T-helper 9 cell (primary cell): Measurements from ENCODE around the gene TTBK2.
"Not testable (repeated sequence)": the region's sequence is repeated elsewhere in the genome, so short reads cannot be mapped to it uniquely, and the experiment has no call there.

Experiments used
- DNase-seq: peaks from one replicate; pipeline ENCODE4 v3.0.0-alpha.2; 2020

The TTBK2 gene

GRCh38 chr15:42820811-42821210 is 99.8 kb downstream of the TTBK2 start:
- DNase-seq: no peak

DNA sequence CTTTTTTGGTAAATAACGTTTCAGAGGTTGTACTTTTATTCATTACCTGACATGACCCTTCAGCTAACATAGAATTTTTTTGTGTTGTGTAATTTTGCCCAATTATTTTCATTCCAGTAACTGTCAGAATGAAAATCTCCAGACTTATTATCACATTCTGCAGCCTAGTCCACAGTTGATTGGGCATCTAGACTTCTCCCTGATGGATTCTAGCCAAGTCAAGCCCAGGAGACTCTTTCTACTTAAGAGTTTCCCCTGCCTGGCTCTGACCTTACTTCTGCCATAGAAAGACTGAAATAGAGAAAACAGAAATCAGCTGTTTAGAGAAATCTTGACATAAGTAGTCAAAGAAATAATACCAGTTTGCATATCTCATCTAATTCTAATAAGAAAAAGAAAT is 100.8 kb downstream of the TTBK2 start:
- no peak for DNase-seq

- DNase-seq: no peak
Observed at GRCh38 chr15:42811433-42811832, 109.1 kb downstream of the TTBK2 start.

DNA sequence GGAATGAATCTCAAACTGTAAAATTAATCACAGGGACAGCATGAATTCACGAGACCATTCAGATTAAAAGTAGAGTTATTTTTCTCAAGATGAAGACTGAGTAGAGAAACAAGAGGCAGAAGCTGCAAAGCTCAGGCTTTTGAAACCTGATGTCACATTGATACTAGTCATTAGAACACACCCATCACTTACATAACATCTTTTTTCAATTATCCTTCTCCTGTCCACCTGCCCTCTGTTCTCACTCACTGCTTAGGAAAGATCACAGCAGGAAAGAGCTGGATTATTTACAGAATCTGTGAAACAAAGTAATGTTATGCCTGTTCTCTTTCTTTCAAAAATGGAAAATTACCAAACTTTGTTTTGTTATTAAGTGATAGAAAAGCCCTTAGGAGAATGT is 111.7 kb downstream of the TTBK2 start:
- no peak for DNase-seq

- no peak for DNase-seq
Observed at GRCh38 chr15:42805266-42805665, 115.3 kb downstream of the TTBK2 start.

- no peak for DNase-seq
Observed at GRCh38 chr15:42804739-42805138, 115.8 kb downstream of the TTBK2 start.

GRCh38 chr15:42803436-42803835 is 117.1 kb downstream of the TTBK2 start:
- no peak for DNase-seq

GRCh38 chr15:42802168-42802567 is 118.4 kb downstream of the TTBK2 start:
- DNase-seq: no peak

DNA sequence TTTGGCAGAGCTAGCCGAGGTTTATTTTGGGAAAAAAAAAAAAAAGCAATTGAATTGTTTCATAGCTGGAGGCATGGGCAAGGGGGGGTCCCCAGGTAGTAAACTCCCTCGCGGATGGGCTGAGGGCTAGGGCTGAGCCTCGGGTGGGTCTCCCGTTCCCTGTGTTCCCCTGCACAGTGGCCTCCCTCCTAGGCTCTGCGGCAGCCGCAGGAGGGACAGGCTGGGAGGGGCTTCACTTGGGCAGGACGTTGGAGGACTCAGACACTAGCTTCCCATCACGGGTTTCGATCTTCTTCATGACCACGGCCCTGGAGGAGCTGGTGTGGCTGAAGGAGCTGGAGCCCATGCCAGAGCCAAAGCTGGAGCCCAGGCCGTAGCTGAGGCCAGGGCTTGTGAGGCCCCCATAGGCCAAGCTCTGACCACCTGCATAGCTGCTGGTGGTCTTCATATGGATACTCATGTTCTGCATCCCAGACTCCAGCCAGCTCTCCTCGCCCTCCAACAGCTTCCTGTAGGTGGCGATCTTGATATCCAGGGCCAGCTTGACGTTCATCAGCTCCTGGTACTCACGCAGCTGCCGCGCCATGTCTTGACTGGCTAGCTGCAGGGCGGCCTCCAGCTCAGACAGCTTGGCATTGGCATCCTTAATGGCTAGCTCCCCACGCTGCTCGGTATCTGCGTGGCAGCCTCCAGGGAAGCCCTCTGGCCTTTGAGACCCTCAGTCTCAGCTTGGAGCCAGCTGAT is 119.7 kb downstream of the TTBK2 start:
- DNase-seq: no peak

DNA sequence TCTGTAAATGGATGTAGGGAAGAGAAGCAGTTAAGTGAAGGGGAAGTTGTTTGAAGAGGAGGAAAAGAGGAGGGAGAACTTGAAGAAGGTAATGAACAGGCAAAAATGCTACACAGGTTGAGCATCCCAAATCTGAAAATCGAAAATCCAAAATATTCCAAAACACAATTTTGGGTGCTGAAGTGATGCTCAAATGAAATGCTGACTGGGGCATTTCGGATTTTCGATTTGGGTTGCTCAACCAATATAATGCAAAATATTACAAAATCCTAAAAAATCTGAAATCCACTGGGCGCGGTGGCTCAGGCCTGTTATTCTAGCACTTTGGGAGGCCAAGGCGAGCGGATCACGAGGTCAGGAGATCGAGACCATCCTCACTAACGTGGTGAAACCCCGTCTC is 121.8 kb downstream of the TTBK2 start:
- DNase-seq: no peak

DNA sequence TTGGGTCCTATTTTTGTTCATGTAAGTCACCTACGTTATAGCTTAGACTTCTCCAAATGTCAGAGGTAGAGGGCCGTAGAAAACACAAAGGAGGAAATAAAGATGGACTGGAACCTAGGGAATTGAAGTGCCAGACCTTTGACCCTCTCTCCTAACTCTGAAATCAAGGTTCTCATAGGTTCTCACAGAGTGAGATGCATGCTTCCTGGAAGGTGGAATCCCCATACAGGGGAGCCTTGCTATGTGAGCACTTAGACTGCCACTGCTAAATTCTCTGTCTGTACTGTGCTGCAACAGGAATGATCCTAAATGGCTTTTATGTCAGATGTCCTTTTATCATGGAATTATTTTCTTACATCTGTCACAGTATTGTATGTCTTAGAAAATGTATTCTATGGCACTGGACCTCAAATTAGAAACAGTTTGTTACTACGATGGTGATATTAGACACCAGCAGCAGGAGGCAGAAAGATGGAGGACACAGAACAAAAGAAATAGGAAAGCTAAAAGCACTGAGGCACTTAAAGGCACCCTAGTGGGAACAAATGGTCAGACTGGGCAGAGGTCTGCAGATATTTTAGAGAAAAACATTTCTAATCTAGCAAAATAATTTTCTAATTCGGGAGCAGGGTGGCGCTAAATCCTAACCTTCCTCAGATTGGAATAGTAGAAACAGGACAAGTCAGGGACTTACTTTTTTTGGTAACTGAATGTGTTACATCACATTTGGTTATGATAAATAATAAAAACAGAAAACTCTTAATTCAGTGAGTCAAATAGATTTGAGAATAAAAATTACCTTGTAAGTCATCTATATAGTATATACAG is 123.4 kb downstream of the TTBK2 start:
- no peak for DNase-seq

- DNase-seq: no peak
Observed at GRCh38 chr15:42788725-42789124, 131.9 kb downstream of the TTBK2 start.

GRCh38 chr15:42786978-42787377 is 133.6 kb downstream of the TTBK2 start:
- DNase-seq: no peak

DNA sequence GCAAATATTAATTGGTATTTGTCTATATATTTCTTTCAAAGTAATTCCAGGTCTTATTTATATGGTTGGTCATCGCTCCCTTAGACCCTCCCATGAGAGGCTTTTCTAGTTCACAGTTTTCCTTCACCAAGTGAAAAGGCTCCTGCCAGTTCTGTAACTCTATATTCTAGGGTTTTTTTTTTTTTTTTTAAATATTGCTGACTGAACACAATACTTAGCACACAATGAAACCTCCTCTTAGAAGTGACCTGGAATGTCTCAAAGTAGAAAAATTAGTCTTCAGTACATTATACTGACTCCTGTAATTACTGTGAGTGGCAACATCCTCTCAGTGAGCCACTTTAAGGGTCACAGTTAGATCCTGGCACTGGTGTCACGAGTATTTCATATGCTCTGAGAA is 135.0 kb downstream of the TTBK2 start:
- DNase-seq: no peak

- DNase-seq: no peak
Observed at GRCh38 chr15:42784705-42785104, 135.9 kb downstream of the TTBK2 start.

DNA sequence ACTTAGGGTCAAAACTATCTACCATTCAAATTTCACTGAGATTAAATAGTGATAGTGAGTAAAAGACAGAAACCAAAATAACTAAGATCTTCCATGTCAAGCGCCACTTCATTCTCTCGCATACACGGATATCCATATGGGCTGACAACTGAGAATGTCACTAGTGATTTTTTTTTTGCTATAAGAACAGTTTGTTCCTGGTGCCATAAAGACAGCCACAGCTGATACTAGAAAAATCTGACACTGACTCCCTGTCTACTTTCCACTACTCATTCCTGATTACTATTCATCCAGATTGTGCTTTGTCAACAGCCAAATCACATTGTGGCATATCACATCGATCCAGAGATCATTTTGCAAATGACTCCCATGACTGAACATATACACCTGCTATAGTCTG is 137.9 kb downstream of the TTBK2 start:
- no peak for DNase-seq

GRCh38 chr15:42775416-42775815 is 145.2 kb downstream of the TTBK2 start:
- DNase-seq: no peak

DNA sequence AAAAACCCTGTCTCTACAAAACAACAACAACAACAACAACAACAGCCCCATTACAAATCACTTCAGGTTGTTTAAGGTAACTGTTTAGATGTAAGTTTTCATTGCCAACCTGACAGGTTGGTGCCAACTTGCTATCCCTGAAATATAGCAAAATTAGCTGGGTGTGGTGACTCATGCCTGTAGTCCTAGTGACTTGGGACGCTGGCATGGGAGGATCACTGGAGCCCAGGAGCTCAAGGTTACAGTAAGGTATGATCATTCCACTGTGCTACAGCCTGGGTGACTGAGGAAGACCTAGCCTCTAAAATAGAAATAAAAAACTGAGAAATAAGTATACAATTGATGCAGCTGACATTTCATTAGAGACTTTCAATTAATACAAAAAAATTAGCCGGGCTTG is 147.7 kb downstream of the TTBK2 start:
- no peak for DNase-seq

DNA sequence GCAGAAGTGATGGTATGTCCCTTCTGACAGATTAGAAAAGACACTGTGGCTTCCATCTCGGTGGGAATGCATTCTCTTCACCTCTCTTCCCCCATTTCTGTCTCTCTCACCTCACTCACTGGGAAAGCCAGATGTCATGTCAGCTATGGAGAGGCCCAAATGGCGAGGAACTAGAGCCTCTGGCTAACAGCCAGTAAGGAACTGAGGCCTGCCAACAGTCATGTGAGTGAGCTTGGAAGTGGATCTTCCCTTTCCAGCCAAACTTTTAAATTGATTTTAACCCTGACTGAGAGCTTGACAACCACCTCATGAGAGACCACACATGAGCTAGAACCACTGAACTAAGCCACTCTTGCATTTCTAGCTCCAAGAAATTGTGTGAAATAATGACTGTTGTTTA is 148.4 kb downstream of the TTBK2 start:
- DNase-seq: no peak

- DNase-seq: not testable (repeated sequence)
Observed at GRCh38 chr15:42766109-42766508, 154.5 kb downstream of the TTBK2 start.

DNA sequence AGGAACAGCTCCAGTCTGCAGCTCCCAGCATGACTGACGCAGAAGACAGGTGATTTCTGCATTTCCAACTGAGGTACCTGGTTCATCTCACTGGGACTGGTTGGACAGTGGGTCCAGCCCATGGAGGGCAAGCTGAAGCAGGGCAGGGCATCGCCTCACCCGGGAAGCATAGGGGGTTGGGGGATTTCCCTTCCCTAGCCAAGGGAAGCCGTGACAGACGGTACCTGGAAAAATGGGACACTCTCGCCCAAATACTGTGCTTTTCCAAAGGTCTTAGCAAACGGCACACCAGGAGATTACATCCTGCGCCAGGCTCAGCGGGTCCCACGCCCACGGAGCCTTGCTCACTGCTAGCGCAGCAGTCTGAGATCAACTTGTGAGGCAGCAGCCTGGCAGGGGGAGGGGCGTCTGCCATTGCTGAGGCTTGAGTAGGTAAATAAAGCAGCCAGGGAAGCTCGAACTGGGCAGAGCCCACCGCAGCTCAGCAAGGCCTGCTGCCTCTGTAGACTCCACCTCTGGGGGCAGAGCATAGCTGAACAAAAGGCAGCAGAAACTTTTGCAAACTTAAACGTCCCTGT is 156.3 kb downstream of the TTBK2 start:
- not testable (repeated sequence) for DNase-seq

DNA sequence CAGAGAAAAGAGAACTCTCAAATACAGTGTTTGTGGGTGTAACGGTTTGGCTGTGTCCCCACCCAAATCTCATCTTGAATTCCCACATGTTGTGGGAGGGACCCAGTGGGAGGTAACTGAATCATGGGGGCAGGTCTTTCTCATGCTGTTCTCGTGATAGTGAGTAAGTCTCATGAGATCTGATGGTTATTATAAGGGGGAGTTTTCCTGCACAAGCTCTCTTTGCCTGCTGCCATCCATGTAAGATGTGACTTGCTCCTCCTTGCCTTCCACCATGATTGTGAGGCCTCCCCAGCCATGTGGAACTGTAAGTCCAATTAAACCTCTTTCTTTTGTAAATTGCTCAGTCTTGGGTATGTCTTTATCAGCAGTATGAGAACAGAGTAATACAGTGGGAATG is 158.8 kb downstream of the TTBK2 start:
- not testable (repeated sequence) for DNase-seq

- no peak for DNase-seq
Observed at GRCh38 chr15:42760759-42761158, 159.8 kb downstream of the TTBK2 start.

DNA sequence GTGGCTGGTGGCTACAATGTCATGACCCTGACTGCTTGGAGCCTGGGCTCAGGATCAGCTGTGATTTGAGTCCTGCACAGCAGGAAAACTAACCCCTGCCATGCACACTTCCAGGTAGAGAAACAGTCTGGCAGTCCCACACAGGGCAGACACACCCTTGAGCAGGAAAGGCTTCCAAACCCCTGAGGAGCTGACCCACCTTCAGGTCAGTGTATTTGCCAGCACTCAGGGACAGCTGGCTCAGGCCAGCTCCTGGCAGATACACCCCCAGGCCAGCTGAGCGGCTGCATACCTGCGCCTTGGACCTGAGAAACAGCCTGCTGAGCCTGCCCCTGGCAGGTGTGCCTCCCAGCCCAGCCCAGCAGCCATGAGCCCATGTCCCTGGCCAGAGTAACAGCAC is 161.5 kb downstream of the TTBK2 start:
- no peak for DNase-seq
